SH-SY5Y (cell line): Measurements from ENCODE around the gene FCN1.

Experiments used
- GATA2 ChIP-seq: IDR thresholded peaks from 2 replicates; pipeline ENCODE4 v1.6.1; 2011; ENCODE audit warnings: mild to moderate bottlenecking, low read depth, low read length
- GATA3 ChIP-seq: IDR thresholded peaks from 2 replicates; pipeline ENCODE4 v1.6.1; 2011; ENCODE audit warnings: low read depth, mild to moderate bottlenecking, low read length, moderate library complexity

DNA sequence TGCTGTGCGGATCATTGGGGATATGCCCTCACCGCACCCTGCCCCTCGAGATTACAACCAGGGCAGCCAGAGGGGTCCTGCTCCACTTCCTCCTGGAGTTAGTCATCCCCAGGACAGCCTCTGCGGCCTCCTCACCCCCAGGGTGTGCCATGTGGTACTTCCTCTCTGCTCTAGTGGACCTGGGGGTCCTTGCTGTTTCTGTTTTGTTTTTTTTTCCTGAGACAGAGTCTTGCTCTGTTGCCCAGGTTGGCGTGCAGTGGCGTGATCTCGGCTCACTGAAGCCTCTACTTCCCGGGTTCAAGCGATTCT lies 5.2 kb upstream of the FCN1 start:
- TF ChIP-seq GATA3 (no peak), GATA2 (no peak)
